Lung (tissue), 12 donors: ENCODE measurements around the gene FOXE1. TPM values are rescaled to one million over a fixed set of nuclear protein-coding genes. Genes with fewer than 3 reads are reported as not detected.

ENCODE experiments used
- ATAC-seq: fragments of 200-7000 bp; cut with Tn5 transposase; one replicate; pipeline ENCODE4 v1.9.1; 2020; ENCODE audit warnings: moderate number of reproducible peaks; ENCODE audit not compliant: insufficient read depth, low FRiP score
- DNase-seq, 3 donors: peaks; one replicate each; pipeline ENCODE4 v3.0.0-alpha.2; 2013 to 2017
- H3K27ac ChIP-seq, 2 donors: one replicate each; pipeline ENCODE4 v1.5.1; 2013; ENCODE audit warnings: mild to moderate bottlenecking in 2 of 2, moderate library complexity in 2 of 2, control low read depth in 1 of 2, inconsistent platforms in 1 of 2, low read depth in 1 of 2, low read length in 1 of 2
- H3K27me3 ChIP-seq, 3 donors: one replicate each; pipeline ENCODE4 v1.5.1; 2013; ENCODE audit warnings: low read length in 2 of 3; ENCODE audit not compliant: control insufficient read depth in 3 of 3, insufficient read depth in 3 of 3
- H3K36me3 ChIP-seq, 4 donors: one replicate each; pipeline ENCODE4 v1.5.1; 2013; ENCODE audit warnings: low read length in 4 of 4, mild to moderate bottlenecking in 1 of 4, moderate library complexity in 1 of 4; ENCODE audit not compliant: control insufficient read depth in 4 of 4, insufficient read depth in 4 of 4
- H3K4me1 ChIP-seq, 5 donors: one replicate each; pipeline ENCODE4 v1.5.1; 2013; ENCODE audit warnings: low read length in 5 of 5, mild to moderate bottlenecking in 2 of 5, moderate library complexity in 1 of 5; ENCODE audit not compliant: control insufficient read depth in 5 of 5, insufficient read depth in 5 of 5
- H3K4me3 ChIP-seq: one replicate; pipeline ENCODE4 v1.5.1; 2013; ENCODE audit warnings: mild to moderate bottlenecking, control low read depth, moderate library complexity
- H3K9ac ChIP-seq, 2 donors: one replicate each; pipeline ENCODE4 v1.5.1; 2013; ENCODE audit warnings: low read length in 2 of 2, control low read depth in 1 of 2; ENCODE audit not compliant: insufficient read depth in 1 of 2
- H3K9me3 ChIP-seq, 4 donors: one replicate each; pipeline ENCODE4 v1.5.1; 2013; ENCODE audit warnings: low read length in 3 of 4, mild to moderate bottlenecking in 1 of 4, moderate library complexity in 1 of 4; ENCODE audit not compliant: control insufficient read depth in 4 of 4, insufficient read depth in 3 of 4
- WGBS, 2 donors: extraction: QIAGEN DNeasy Blood & Tissue Kit; methylation state at CpG; one replicate each; pipeline ENCODE4 v1.1.7; 2013; 5-methylcytosine and 5-hydroxymethylcytosine counted together
- polyA plus RNA-seq, 2 donors: library from polyadenylated mRNA; stranded (reverse); fragments of 200-250 nt; gene quantifications; one replicate each; pipeline ENCODE4 v1.2.1, GENCODE V29; 2013
- total RNA-seq, 2 donors: library from RNA; depleted of rRNA in 1 of 2; stranded (reverse); fragments of >200 nt in 1 of 2; gene quantifications; one replicate each; pipeline ENCODE4 v1.2.1, GENCODE V29; 2014 to 2021
- TF ChIP-seq, protein P1 (sequence below): IDR thresholded peaks from 2 replicates; pipeline ENCODE4 v1.5.1; 2012; ENCODE audit warnings: mild to moderate bottlenecking; ENCODE audit errors: control extremely low read depth, extremely low read depth
- donor health status: control.
- donor health status: control.
- donor health status: Bipolar disorder and iron deficiency.
- donor health status: healthy.
- donor health status: DM: yes; HTN: yes; CAD: no.

FOXE1 gene
- total and polyA plus RNA-seq, 4 donors, result 0.06 to 0.14 (median 0.08) TPM; not detected in 1

DNA sequence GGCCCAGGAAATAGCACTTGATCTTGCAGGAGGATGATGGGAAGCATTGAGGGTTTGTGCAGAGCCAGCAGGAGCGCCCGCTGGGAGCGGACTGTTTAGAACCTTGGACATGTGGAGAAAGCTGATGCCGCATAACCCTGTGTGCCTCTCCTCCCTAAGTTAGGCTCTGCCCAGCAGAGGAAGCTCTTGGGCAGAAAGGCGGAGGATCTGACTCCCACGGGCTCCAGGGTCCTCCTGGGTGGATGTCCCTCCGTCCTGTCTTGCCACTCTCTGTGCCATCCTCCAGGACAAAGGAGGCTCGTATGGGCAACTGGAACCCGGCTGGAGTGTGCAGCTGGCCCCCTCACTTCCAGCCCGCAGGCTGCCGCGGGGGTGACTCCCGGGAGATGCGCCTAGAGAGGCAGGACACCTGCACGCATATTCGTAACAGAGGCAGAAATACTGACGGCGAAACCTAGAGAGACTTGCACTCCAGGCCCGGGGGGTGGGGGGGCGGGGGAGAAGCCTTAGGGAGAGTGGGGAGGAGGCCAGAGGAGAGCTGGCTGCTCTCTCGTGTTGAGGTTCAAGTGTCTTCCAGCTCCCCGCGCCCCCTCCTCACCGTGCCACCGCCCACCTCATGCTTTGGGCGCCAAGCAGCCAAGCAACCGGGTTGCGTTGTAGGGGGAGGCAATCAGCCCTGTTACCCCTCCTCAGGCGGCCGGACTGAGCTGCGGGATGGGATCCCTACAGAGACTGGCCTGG, 5.4 kb upstream of the FOXE1 start:
- Histone ChIP-seq H3K4me3 (no peak overlapping the region), H3K4me1 (peaks cover 0 to 11% (median 5%) of the 10 kb centered on the region in 5 donors), H3K9me3 (peaks cover 0 to 13% (median 0%) of the 10 kb centered on the region in 4 donors), H3K27ac (no peak overlapping the region), H3K9ac (no peak overlapping the region), H3K27me3 (peaks cover 13 to 79% (median 69%) of the 10 kb centered on the region in 3 donors), H3K36me3 (no peaks in the 10 kb centered on the region)
- WGBS, 2 donors, result 10 to 11% methylated on average over 31 of the region's 31 CpGs
- TF ChIP-seq, protein P1, sequence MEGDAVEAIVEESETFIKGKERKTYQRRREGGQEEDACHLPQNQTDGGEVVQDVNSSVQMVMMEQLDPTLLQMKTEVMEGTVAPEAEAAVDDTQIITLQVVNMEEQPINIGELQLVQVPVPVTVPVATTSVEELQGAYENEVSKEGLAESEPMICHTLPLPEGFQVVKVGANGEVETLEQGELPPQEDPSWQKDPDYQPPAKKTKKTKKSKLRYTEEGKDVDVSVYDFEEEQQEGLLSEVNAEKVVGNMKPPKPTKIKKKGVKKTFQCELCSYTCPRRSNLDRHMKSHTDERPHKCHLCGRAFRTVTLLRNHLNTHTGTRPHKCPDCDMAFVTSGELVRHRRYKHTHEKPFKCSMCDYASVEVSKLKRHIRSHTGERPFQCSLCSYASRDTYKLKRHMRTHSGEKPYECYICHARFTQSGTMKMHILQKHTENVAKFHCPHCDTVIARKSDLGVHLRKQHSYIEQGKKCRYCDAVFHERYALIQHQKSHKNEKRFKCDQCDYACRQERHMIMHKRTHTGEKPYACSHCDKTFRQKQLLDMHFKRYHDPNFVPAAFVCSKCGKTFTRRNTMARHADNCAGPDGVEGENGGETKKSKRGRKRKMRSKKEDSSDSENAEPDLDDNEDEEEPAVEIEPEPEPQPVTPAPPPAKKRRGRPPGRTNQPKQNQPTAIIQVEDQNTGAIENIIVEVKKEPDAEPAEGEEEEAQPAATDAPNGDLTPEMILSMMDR, result no peak
- ATAC-seq (no peak), DNase-seq (no peak)

GRCh38 chr9:97848215-97848479, 4.9 kb upstream of the FOXE1 start:
- no peak for ATAC-seq
- 4% methylated on average over 7 of the region's 7 CpGs for WGBS, 2 donors
- no peak overlapping the region for H3K27ac ChIP-seq
- H3K9me3 ChIP-seq, result peaks cover 0 to 13% (median 0%) of the 10 kb centered on the region in 4 donors
- TF ChIP-seq, protein P1, result no peak
- no peak for DNase-seq
- H3K4me1 ChIP-seq, result peaks cover 0 to 11% (median 7%) of the 10 kb centered on the region in 5 donors
- no peaks in the 10 kb centered on the region for H3K36me3 ChIP-seq
- no peak overlapping the region for H3K4me3 ChIP-seq
- no peak overlapping the region for H3K9ac ChIP-seq
- H3K27me3 ChIP-seq, result peaks cover 13 to 78% (median 68%) of the 10 kb centered on the region in 3 donors

- Histone ChIP-seq H3K4me1 (peaks cover 0 to 15% (median 7%) of the 10 kb centered on the region in 5 donors), H3K4me3 (no peak overlapping the region), H3K9me3 (peaks cover 0 to 13% (median 0%) of the 10 kb centered on the region in 4 donors), H3K27me3 (peaks cover 13 to 77% (median 68%) of the 10 kb centered on the region in 3 donors), H3K9ac (no peak overlapping the region), H3K36me3 (no peaks in the 10 kb centered on the region), H3K27ac (no peak overlapping the region)
- DNase-seq (peak in 1 of 3 donors; percentile 15), ATAC-seq (no peak)
- 1 to 3% methylated on average over 61 of the region's 61 CpGs for WGBS, 2 donors
- TF ChIP-seq, protein P1, result no peak
These were observed 4.4 kb upstream of the FOXE1 start for GRCh38 chr9:97848480-97849237.
